Activated CD8-positive, alpha-beta memory T cell treated with anti-CD3 and anti-CD28 coated beads for 4 hours (primary cell): ENCODE results near the gene DDX39B.
"Not testable (repeated sequence)": the region's sequence is repeated elsewhere in the genome, so short reads cannot be mapped to it uniquely, and the experiment has no call there.

ENCODE experiments used
- DNase-seq, 2 donors: peaks; one replicate each; pipeline ENCODE4 v3.0.0-alpha.2; 2020; ENCODE audit warnings: low read depth in 2 of 2

The DDX39B gene

DNA sequence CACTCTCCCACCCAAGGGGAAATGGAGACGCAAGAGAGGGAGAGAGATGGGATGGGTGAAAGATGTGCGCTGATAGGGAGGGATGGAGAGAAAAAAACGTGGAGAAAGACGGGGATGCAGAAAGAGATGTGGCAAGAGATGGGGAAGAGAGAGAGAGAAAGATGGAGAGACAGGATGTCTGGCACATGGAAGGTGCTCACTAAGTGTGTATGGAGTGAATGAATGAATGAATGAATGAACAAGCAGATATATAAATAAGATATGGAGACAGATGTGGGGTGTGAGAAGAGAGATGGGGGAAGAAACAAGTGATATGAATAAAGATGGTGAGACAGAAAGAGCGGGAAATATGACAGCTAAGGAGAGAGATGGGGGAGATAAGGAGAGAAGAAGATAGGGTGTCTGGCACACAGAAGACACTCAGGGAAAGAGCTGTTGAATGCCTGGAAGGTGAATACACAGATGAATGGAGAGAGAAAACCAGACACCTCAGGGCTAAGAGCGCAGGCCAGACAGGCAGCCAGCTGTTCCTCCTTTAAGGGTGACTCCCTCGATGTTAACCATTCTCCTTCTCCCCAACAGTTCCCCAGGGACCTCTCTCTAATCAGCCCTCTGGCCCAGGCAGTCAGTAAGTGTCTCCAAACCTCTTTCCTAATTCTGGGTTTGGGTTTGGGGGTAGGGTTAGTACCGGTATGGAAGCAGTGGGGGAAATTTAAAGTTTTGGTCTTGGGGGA is 34.3 kb upstream of the DDX39B start:
- no peak for DNase-seq

DNA sequence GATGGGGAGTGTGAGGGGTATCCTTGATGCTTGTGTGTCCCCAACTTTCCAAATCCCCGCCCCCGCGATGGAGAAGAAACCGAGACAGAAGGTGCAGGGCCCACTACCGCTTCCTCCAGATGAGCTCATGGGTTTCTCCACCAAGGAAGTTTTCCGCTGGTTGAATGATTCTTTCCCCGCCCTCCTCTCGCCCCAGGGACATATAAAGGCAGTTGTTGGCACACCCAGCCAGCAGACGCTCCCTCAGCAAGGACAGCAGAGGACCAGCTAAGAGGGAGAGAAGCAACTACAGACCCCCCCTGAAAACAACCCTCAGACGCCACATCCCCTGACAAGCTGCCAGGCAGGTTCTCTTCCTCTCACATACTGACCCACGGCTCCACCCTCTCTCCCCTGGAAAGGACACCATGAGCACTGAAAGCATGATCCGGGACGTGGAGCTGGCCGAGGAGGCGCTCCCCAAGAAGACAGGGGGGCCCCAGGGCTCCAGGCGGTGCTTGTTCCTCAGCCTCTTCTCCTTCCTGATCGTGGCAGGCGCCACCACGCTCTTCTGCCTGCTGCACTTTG is 33.6 kb upstream of the DDX39B start, which contains the start of gene TNF:
Gene TNF, plus strand, starts transcription at position 231 of the 567 bp plus-strand sequence. Its CDS starts 177 bp downstream, at position 408.
- DNase-seq, result peak in 1 of 2 donors; percentile 78

DNA sequence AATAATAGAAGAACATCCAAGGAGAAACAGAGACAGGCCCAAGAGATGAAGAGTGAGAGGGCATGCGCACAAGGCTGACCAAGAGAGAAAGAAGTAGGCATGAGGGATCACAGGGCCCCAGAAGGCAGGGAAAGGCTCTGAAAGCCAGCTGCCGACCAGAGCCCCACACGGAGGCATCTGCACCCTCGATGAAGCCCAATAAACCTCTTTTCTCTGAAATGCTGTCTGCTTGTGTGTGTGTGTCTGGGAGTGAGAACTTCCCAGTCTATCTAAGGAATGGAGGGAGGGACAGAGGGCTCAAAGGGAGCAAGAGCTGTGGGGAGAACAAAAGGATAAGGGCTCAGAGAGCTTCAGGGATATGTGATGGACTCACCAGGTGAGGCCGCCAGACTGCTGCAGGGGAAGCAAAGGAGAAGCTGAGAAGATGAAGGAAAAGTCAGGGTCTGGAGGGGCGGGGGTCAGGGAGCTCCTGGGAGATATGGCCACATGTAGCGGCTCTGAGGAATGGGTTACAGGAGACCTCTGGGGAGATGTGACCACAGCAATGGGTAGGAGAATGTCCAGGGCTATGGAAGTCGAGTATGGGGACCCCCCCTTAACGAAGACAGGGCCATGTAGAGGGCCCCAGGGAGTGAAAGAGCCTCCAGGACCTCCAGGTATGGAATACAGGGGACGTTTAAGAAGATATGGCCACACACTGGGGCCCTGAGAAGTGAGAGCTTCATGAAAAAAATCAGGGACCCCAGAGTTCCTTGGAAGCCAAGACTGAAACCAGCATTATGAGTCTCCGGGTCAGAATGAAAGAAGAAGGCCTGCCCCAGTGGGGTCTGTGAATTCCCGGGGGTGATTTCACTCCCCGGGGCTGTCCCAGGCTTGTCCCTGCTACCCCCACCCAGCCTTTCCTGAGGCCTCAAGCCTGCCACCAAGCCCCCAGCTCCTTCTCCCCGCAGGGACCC is 32.6 kb upstream of the DDX39B start:
- no peak for DNase-seq

DNA sequence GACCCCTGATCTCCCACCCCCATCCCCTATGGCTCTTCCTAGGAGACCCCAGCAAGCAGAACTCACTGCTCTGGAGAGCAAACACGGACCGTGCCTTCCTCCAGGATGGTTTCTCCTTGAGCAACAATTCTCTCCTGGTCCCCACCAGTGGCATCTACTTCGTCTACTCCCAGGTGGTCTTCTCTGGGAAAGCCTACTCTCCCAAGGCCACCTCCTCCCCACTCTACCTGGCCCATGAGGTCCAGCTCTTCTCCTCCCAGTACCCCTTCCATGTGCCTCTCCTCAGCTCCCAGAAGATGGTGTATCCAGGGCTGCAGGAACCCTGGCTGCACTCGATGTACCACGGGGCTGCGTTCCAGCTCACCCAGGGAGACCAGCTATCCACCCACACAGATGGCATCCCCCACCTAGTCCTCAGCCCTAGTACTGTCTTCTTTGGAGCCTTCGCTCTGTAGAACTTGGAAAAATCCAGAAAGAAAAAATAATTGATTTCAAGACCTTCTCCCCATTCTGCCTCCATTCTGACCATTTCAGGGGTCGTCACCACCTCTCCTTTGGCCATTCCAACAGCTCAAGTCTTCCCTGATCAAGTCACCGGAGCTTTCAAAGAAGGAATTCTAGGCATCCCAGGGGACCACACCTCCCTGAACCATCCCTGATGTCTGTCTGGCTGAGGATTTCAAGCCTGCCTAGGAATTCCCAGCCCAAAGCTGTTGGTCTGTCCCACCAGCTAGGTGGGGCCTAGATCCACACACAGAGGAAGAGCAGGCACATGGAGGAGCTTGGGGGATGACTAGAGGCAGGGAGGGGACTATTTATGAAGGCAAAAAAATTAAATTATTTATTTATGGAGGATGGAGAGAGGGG is 31.7 kb upstream of the DDX39B start:
- DNase-seq, result no peak

DNA sequence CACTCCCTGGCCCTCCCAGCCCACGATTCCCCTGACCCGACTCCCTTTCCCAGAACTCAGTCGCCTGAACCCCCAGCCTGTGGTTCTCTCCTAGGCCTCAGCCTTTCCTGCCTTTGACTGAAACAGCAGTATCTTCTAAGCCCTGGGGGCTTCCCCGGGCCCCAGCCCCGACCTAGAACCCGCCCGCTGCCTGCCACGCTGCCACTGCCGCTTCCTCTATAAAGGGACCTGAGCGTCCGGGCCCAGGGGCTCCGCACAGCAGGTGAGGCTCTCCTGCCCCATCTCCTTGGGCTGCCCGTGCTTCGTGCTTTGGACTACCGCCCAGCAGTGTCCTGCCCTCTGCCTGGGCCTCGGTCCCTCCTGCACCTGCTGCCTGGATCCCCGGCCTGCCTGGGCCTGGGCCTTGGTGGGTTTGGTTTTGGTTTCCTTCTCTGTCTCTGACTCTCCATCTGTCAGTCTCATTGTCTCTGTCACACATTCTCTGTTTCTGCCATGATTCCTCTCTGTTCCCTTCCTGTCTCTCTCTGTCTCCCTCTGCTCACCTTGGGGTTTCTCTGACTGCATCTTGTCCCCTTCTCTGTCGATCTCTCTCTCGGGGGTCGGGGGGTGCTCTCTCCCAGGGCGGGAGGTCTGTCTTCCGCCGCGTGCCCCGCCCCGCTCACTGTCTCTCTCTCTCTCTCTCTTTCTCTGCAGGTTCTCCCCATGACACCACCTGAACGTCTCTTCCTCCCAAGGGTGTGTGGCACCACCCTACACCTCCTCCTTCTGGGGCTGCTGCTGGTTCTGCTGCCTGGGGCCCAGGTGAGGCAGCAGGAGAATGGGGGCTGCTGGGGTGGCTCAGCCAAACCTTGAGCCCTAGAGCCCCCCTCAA is 30.5 kb upstream of the DDX39B start, which contains the start of gene LTA:
Gene LTA, plus strand, starts transcription at position 249 of the 871 bp plus-strand sequence. Its CDS starts 454 bp downstream, at position 703.
- no peak for DNase-seq

DNA sequence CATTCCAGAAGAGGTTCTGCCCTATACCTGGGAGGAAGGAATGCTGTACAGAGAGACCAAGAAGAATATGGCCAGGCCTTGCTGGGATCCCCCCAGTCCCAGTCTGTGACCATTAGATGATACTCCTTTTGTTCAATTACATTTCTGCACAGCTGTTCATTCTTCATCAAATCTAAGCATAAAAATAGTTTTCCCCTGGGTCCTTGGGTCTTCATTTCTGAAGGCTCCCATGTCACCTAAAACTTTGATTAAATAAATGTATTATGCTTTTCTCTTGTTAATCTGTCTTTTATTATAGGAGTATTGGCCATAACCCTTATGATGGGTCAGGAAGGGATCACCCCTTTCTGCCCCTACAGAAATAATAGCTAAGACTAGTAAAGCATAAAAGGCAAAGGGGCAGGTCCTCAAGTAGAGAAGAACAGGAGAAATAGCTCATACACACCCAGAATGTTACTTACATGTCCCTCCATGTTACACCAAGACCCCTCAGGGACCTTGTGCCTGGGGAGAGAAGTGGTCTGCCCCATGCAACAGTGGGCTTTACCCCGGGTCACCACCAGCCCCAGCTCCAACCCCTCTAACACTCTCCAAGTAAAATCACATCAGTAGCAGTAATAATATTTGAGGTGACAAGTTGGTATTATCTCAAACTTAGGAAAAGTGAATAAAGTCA is 28.2 kb upstream of the DDX39B start:
- no peak for DNase-seq

DNA sequence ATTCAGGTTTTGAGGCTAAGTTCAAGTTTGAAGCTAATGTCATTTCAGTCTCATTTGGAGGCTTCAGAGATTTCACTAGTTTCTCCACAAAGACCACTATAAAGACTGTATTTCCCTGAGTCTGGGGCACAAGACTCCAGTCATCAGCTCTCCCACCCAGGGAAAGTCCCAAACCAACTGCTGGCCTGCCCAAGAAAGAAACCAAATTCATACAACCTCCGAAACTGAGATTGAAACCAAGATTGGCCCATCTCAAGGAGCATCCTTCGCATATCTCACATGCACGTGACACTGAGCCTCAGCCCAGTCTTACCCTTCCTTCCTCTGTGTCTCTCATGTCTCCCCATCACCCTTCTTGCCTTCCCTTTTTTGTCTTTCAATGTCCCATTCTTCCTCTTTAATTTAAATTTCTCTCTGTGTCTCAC is 26.7 kb upstream of the DDX39B start:
- DNase-seq, result peak in 1 of 2 donors; percentile 66

DNA sequence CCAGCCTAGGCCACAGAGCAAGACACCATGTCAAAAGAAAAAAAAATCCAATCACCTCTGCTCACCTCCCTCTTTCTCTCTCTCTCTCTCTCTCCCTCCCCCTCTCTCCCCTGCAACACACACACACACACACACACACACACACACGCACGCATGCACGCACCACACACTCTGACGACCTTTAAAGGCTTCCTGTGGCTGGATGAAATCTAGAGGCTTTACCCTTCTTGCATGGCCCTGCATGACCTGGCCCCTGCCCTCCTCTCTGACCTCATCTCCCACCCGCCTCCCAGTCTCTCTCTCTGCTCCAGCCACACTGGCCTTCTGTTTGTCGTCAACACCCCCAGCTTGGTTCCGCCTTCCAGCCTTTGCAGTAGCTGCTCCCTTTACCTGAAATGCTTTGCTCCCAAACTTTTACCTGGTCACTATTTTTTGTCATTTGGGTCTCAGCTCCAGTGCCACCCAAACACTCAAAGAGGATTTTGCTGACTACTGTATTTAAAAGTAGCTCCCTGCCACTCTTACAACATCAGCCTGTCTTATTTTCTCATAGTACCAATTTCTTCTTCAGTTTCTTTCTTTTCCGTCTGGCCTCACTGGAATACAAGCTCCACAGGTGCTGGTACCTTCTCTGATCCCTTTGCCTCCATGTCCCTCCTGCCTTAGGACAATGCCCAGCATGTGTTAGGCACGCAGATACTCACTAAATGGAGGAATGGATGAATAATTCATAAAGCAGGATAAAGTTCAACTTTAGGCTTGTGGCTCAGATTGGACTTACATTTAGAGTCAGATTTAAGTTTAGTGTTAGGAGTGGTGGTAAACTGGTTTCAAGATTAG is 25.9 kb upstream of the DDX39B start:
- no peak for DNase-seq

DNA sequence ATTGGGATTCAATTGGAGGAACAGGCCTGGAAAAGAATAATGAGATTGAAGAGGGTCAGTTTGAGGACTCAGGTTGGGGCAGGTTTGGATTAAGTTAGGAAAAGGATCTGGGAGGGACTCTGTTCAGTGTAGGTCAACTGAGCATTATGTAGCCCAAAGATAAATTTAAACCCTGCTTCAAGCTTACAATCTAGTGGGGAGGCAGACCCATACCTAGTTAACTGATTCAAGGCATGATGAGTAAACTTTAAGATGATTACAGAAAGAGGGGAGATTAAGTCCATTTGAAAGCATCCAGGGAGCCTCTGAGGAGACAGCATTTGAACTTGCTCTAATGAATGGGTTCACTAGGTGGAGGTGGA is 18.9 kb upstream of the DDX39B start:
- no peak for DNase-seq

DNA sequence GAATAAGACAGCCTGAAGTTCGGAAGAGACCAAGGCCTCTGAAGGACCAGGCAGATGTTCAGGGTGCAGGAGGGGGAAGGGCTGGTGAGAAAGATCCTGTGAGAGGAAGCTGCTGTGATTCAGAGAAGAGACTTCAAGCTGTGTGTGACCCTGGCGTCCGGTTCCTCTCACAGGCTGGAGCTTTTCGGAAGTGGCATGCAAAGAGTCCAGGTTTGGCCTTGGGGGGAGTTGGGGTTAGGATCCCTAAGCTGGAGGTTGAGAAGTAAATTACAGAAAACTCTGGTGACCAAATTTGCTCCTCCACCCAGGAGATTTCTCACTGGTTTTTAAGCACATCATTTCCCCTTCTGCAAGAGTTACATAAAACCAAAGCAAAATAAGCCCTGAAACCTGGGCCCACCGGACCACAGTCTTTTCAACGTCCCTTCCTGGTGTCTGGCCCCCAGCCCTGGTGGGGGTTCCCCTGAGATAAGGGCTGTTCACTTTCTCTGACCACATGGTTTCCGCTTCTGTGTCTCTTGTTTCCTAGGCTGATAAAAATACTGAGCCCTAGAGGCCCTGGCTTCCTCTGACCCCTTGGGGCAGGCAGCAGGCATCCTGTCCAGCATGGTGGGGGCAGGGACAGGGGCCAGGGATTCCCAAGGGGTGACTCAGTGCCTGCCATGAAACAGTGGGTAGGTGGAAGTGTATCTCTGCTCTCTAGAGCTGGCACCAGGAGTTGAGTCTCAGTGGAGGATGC is 18.3 kb upstream of the DDX39B start:
- no peak for DNase-seq

DNA sequence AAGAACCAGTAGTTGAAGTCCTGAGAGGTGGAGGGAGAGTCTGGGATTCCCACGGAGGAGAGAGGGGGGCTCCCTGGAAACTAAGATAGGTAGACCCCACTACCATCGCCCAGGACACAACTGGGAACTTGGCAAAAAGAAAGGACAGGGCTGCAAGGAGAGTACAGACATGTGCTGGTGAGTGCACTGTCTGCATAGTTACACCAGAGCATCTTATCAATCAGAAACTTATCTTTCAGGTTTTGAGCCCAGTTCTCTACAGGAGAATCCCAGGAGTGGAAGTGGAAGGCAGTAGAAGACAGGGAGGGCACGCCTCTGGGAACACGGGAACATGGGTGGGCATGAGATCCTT is 17.8 kb upstream of the DDX39B start:
- DNase-seq, result no peak

DNA sequence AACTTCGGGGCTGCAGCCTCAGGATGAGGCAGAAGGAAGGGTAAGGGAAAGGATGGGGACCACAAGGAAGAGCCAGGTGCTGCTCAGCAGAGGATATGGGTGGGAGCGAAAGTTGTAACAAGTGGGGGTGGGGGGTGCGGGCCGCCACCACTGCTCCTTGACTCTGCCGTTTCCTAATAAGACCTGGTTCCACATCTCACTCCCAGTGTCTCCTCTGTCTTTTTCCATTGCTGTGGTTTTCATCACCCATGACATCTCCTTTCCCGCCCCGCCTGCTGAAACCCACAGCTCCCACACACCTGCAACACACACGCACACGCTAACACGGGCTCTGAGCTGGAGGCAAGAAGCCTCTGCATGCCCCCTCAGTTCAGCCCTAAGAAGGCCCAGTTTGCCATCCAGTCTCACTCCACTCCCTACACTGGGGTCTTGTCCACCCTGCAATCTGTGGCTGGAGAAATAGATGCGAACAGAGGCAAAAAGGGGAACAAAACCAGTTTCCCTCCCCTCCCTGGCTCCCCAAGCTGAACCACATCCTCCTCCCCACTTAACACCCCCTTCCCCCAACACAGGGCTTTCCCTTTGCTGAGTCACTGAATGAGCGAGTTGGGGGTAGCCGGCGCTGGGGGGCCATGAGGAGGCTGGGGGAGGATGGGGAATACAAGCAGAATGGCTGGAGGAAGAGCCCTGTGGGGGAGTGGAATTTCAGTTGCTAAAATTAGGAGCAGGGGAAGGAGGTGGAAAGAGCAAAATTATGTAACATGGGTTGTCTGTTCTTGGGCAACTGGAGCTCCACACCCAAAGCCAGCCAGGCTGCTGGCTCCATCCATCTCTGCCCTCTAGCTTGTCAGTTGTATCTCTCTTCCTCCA is 17.1 kb upstream of the DDX39B start:
- no peak for DNase-seq

DNA sequence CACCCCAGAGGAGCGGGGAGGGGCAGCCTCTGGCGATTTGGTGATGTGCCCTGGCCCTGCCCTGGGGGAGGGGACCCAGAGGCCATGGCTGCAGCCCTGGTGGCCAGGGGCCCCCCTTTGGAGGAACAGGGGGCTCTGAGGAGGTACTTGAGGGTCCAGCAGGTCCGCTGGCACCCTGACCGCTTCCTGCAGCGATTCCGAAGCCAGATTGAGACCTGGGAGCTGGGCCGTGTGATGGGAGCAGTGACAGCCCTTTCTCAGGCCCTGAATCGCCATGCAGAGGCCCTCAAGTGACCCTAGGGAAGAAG is 16.5 kb upstream of the DDX39B start:
- no peak for DNase-seq

DNA sequence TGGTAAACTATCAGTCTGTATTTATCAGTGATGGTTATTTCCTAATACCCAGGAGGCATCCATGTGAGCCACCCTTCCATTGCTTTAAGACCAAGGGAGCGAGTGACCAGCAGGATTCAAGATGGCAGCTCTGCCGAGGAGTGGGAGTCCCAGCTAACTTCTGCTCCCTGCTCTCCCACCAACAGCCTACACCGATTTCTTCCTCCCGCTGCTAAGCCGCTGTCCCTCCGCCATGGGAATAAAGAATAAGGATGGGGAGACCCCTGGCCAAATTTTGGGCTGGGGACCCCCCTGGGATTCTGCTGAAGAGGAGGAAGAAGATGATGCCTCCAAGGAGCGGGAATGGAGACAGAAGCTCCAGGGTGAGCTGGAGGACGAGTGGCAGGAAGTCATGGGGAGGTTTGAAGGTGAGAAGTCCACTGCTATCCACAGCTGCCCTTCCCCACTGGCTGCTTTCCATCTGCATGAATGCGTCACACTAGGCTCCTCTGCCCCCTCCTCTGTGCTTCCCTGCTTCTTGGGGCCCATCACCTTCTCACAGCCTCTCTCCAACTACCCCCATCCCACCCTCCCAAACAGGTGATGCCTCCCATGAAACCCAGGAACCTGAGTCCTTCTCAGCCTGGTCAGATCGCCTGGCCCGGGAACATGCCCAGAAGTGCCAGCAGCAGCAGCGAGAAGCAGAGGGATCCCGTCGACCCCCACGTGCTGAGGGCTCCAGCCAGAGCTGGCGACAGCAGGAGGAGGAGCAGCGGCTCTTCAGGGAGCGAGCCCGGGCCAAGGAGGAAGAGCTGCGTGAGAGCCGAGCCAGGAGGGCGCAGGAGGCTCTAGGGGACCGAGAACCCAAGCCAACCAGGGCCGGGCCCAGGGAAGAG is 15.9 kb upstream of the DDX39B start:
- no peak for DNase-seq

DNA sequence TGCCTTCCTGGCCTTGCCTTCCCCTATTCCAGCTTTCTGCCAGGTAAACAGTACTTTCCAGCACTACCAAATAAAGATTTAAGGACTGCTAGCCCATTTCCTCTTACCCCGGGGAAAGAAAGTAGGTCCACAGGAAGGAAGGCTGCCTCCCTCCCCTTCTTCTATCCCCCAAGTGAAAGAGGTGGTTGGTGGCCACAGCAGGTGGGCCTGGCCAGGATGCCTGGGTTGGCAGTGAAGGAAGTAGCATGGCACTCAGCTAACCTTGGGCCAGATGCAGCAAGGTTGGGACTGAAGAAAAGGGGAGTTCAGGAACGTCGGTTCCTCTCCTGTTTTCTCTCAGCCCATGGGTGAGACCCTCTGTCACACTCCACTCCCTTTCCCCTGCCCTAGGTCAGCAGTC is 14.5 kb upstream of the DDX39B start:
- no peak for DNase-seq

DNA sequence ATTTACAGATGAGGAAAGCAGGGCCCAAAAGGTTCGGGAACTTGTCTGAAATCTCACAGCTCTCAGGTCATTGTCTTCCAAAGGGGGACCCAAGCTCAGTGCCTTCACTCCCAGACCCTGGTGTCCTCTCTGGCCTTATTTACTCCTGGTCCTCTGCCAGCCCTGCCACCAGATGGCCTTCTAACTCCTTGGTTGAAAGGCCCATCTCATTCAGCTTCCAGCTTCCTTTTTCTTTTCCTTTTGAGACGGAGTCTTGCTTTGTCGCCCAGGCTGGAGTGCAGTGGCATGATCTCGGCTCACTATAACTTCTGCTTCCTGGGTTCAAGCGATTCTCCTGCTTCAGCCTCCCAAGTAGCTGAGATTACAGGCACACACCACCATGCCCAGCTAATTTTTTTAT is 9.6 kb upstream of the DDX39B start:
- DNase-seq, result not testable (repeated sequence)

DNA sequence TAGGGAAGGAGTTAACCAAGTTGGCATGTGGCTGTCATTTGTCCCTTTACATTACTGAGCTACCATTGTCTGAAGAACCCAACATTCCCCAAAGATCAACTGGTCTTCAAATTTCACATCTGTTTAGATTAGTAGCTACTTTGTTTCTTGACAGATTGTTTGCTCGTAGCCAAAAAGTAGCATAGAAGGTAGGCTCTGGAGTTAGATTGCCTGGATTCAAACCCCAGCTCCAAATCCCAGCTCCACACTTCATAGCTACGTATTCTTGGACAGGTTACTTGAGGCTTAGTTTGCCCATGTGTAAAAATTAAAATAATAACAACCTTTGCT is 6.7 kb upstream of the DDX39B start:
- no peak for DNase-seq
